Measurements from ENCODE around the gene STAG1. TPM values are rescaled to one million over a fixed set of nuclear protein-coding genes. Genes with fewer than 3 reads are reported as not detected.
"Not testable (repeated sequence)": the region's sequence is repeated elsewhere in the genome, so short reads cannot be mapped to it uniquely, and the experiment has no call there.

STAG1 gene
- polyA plus RNA-seq (ENCODE audit: insufficient read length in 4 of 4), result 10 to 100 TPM; 46.1 to 53.4 (median 50.0) TPM

DNA sequence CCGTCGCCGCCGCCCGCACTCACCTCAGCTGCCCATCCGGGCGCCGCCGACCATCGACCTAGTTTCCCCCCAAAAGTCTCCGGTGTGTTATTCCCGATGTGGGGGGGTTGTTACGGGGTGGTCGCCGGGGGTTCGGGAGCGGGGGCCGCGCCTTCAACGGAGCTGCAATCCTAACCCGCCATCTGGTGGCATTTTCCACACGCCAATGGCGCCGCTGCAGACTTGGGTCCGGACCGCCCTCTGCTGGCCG is at the start of gene STAG1:
TSS of gene STAG1 (minus strand) at position 207 of the 250 bp plus-strand sequence. CDS start 121,480 bp downstream, outside the sequence.
- no peak for DNase-seq (ENCODE audit: low read depth in 4 of 4, low spot score in 2 of 4)

DNA sequence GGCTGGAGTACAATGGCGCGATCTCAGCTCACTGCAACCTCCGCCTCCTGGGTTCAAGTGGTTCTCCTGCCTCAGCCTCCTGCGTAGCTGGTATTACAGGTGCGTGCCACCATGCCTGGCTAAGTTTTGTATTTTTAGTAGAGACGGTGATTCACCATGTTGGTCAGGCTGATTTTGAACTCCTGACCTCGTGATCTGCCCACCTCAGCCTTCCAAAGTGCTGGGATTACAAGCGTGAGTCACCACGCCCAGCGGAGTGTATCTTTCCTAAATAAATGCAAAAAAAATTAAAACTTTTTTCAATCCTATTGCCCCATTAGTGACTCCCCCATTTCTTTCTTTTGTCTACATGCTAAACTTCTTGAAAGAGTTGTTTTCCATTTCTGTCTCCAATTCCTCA is 49.0 kb upstream of the STAG1 start:
- DNase-seq (ENCODE audit: low read depth in 4 of 4, low spot score in 2 of 4), result not testable (repeated sequence)

DNA sequence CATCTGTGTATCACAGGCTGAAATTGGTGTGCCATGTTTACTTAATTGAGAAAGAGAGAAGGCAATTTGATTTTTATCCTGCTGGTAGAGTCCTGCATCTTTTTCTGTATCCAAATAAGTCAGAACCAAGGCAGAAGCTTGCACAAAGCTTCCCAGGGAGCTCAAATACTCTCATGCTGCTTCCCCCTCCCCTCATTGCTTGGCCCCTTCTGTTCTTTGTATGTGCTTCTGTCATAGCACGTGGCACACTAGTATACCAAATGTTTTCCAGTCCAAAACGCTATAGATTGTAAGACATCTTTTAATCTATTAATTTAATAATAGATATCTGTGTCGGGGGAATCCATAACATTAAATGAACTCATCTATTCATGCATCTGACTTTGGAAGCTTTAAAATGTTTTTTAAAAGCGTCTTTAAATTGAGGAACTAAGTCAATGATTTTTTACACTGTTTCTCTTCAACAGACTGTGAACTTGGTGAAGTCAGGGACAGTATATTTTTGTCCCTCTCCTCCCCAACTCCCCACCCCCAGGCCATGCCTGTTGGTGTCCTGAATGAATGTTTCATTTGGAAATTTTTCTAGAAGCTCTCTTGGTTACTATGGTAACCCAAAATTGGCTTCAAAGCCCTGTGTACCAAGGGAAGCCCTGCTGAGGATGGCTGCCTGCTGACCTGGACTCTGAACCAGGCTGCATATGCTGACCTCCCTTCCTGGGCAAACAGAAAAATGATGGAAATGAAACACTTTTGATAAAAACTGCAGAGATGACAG is 40.6 kb upstream of the STAG1 start:
- no peak for DNase-seq (ENCODE audit: low read depth in 4 of 4, low spot score in 2 of 4)

DNA sequence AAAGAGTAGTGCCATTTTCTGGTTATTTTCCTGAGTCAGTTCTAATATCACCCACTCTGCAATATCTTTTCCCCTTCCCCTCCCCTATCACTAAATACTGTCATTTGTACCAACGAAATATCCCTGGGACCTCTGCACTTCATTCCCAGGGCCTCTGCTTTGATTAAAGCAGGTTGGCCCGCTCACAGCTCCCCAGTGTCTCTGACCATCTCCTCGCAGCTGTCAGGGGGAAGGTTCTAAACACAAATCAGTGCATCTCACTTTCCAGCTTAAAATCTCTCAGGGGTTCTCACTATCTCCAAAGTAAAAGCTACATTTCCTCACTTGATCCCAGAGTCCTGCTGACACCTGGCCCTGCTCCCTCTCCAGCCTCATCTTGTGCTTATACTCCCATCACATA is 38.6 kb upstream of the STAG1 start:
- DNase-seq (ENCODE audit: low read depth in 4 of 4, low spot score in 2 of 4), result no peak

DNA sequence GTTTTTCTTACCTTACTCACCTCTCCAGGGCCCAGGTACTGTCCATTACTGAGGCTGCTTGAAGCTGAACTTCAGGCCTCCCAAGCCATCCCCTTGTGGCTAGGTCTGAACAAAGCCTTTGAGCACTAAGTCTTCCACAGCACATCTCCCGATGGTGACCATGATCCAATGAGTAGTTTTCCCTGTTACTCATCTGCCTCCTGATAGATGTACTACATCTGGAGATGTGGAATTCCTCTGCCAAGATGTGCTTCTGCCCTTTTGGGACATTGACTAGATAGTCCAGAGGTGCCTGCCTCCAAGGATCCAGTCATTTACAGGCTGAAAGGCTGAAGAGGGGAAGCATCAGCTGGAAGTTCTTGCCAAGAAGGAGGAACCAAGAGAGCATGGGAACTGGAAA is 37.8 kb upstream of the STAG1 start:
- no peak for DNase-seq (ENCODE audit: low read depth in 4 of 4, low spot score in 2 of 4)

DNA sequence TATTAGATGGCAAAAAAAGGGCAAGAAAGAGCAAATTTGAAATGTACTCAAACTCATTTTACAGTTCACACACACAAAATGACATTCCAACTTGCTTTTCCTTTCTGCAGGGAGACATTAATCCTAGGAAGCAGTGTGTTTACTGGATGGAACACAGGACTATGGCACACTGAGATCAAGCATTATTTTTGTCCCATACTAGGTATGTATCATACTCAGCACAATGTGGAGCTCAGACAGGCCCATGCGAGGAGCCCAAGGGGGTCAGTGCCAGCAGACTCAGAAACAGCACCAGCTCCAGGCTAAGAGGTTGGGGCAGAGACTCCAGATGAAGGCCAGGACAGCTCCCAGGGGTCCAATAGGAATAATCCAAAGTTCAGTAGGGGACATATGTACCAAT is 36.0 kb upstream of the STAG1 start:
- DNase-seq (ENCODE audit: low read depth in 4 of 4, low spot score in 2 of 4), result no peak

DNA sequence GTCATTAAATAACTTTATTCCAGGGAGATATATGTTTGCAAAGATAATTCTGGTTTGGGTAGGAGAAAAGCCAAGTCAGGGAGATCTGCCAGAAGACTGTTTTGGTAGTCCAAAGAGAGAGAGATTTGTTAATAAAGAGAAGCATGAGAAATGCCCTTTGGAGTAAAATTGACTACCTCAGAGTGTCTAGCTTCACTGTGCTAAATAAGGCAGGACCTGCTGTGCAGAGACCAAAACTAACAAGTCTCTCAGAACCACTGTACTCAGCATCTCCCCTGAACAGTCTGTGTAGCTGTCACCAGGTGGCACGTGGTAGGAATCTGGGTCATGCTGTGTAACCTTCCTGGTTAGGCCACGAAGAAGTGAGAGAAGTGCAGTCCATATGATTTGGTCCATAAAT is 35.2 kb upstream of the STAG1 start:
- no peak for DNase-seq (ENCODE audit: low read depth in 4 of 4, low spot score in 2 of 4)

DNA sequence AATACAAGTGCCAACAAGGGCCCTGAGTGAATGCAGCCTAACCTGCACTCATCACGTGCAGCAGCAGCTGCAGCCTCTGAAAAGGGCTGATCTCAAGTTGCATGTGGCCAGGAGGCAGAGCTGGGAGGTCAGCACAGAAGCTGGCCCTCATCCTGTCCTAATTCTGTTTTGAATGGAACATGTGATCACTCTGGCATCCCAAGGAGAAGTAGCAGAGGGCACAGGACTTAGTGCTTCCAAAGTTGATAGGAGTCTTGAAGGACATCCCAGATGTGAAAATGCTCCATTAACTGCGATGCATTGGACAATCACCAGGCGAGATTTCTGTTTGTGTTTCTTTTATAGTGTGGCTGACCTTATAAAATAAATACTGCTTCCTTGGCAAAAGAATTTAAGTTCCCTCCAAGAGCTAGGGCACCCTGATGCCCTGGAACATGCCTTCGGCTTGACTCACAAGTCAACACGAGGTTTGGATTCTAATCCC is 31.6 kb upstream of the STAG1 start:
- DNase-seq (ENCODE audit: low read depth in 4 of 4, low spot score in 2 of 4), result no peak

DNA sequence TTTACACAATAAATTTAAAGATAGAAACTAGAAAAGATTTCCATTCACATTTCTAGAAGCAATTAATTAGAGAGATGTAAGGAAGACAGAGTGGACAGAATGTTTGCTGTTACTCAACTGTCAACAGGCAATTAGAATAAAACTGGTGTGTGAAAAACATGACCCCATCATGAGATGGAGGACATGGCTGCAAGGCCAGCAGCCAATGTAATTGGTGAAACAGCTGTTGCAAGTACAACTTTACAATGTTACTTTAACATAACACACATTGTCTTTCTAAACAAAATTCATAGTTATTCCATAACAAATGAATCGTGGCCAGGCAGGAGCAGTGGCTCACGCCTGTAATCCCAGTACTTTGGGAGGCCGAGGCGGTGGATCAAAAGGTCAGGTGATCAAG is 28.6 kb upstream of the STAG1 start:
- no peak for DNase-seq (ENCODE audit: low read depth in 4 of 4, low spot score in 2 of 4)

DNA sequence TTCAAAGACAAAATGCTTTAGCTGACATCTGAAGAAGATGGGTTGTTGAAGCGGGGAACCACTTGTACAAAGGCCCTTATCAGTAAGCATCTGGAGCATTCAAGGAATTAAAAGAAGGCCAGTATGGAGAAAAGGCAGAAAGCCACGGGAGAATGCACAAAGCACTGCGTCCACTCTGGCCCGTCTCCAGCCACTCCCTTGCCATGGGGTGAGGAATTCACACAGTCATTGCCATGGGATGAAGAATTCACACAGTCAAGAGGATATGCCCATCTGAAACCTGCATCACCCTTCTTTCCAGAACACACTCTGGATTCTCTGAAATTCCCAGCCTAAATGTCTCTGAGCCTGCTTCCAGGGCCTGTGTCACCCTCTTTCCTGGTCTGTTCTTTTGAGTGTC is 26.7 kb upstream of the STAG1 start:
- DNase-seq (ENCODE audit: low read depth in 4 of 4, low spot score in 2 of 4), result no peak

DNA sequence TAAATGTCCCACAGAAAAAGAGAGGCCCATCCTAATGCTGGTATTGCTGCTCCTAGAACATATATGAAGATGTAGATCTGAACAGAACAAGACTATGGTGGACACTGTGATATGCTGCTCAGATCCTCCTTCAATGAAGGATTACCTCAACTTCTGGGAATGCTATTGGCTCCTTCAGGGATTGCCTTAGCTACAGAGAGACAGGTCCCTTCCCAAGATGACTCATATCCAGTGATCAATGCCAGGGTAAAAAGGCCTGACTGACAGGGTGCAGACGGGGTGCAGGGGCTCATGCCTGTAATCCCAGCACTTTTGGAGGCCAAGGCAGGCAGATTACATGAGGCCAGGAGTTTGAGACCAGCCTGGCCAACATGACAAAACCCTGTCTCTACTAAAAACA is 20.5 kb upstream of the STAG1 start:
- DNase-seq (ENCODE audit: low read depth in 4 of 4, low spot score in 2 of 4), result no peak

DNA sequence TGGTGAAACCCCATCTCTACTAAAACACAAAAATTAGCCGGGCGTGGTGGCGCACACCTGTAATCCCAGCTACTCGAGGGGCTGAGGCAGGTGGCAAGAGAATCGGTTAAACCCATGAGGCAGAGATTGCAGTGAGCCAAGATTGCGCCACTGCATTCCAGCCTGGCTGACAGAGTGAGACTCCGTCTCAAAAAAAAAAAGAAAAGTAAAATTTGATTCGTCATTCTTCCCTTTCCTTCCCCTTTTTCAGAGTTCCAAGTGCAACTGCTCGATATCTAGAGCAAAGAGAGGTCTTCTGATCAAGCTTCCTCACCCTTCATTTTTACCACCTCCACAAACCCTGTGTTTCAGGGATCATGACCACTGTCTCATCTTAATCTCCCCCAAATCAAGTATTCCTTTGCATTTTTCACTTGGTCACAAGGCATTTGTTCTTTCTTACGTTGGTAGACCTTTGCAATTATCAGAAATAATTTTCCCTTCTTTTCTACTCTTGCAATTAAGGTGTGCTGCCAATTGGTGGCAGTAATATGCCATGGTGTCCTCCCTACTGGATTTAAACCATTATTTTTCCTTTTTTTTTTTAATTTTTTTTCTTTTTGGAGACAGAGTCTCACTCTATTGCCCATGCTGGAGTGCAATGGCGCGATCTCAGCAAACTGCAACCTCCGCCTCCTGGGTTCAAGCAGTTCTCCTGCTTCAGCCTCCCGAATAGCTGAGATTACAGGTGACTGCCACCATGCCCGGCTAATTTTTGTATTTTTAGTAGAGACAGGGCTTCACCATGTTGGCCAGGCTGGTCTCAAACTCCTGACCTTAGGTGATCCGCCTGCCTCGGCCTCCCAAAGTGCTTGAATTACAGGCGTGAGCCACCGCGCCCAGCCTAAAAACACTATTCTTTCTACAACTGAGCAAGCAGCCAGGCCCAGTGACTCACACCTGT is 6.3 kb upstream of the STAG1 start:
- DNase-seq (ENCODE audit: low read depth in 4 of 4, low spot score in 2 of 4), result not testable (repeated sequence)

DNA sequence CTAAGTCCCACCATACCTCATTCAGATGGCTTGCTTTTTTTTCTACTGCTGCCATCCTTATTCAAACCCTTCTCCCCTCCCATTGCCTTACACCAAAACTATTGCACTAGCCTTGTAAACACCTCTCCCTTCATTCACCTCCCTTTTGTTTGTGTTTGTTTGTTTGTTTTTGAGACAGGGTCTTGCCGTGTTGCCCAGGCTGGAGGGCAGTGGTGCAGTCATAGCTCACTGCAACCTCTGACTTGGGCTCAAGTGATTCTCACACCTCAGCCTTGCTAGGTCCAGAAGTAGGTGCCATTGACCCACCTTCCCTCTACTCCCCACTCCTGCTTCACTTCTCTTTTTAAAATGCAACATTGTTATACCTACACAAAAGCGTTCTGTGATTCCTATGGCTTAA is 3.0 kb upstream of the STAG1 start:
- no peak for DNase-seq (ENCODE audit: low read depth in 4 of 4, low spot score in 2 of 4)

DNA sequence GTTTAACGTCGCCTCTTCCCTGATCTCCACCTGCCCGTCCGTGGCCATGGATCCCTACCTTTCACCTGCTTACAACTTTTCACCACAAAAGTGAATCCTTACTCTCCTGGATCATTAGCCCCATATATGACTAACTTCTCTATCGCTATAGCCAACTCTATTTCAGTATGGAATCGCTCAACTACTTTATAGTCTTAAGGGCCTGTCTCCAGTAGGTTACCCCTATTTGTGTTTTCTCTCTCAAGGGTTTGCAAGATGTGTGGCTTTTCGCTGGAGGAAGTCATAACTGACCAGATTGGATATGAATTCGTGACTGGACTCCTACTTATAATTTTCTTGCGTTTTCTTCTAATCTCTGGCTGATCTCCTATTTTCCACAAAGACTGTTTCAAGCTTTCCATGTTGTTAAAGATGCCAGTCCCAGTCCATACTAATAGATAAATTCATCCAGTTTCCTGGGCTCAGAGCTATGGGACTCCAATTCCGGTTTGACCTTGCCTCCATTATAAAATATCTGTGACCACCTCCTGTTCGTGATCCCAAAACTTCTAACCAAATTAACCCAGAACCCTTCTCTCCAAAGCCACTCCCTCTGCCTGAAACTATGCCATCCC is 1.3 kb upstream of the STAG1 start:
- peak in 1 of 4 donors; percentile 43 for DNase-seq (ENCODE audit: low read depth in 4 of 4, low spot score in 2 of 4)

DNA sequence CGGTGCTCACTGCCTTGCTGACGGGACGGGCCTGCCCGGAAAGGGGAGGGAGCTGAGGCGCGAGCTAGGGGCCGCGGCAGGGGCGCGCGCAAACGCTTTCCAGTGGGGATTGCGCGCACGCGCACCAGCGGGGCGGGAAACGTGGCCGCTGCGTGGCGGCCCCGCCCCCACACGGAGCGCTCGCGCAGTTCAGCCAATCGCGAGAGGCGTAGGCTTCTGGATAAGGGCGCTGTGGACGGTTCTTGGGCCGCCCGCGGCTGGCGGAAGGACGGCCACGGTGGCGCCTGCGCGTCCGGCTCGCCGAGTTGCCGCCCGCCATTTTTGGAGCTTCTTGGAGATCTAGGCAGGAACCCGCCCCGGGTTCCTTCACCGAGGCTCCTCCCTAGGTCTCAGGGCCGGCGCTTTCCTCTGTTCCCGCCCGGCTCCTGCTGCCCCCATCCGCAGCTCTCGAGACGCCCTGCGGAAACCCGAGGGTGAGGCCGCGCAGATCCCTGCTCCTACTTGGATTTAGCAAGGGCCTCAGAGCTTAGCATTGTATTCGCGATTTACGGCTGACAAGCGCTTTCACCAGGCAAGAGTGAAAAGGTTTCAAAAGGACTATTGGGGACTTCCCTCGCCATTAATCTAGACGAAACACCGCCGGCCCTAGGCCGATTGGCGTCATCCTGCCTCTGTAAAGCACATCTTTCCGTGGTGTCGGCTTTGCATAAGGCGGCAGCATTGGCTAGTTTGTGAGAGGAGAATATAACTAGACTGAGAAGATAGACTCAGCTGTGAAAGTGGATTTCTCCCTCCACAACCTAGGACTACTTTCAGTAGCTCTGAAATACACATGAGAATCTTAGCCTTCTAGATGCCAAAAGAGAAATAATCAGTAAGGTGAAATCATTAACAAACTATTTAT is 496 bp upstream of the STAG1 start:
- peak; percentile 95 to 99 (median 98) for DNase-seq (ENCODE audit: low read depth in 4 of 4, low spot score in 2 of 4)

DNA sequence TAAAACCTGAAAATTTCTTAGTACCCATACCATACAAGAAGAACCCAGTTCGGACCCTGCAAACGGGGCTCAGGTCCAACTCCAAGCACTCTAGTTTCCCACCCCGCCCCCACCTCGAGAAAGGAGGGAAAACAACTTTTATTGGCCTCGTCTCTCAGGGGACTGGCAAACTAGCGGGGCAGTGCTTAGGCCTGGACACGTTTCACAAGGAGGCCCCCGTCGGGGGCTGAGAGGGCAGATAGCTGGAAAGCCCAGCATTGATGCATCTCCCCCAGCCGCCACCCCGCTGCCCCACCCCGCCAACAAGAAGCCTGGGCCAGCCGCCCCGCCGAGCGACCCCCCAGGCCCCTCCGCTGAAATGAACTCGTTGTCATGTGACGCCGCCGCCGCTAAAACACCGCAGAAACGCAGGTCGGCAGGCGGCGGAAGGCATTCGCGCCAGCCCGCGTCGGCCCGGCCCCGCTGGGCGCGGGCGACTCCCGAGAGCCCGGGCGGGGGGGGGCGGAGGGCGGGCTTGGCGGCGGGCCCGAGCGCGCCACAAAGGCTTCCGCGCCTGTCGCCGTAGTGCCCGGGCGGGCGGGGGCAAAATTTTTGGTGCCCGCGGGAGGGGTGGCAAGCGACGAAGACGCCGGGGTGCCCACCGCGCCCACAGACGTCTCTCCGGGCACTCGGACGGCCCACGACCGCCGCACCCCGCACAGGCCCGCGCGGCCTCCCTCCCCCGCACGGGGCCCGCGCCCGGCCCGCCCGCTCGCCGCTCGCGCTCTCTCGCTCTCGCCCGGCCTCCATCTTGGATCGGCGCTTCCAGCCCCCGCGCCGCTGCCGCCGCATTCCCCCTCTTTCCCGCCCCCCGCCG is 634 bp downstream of the STAG1 start:
- DNase-seq (ENCODE audit: low read depth in 4 of 4, low spot score in 2 of 4), result peak in 3 of 4 donors; percentile 60 to 82 (median 72)

DNA sequence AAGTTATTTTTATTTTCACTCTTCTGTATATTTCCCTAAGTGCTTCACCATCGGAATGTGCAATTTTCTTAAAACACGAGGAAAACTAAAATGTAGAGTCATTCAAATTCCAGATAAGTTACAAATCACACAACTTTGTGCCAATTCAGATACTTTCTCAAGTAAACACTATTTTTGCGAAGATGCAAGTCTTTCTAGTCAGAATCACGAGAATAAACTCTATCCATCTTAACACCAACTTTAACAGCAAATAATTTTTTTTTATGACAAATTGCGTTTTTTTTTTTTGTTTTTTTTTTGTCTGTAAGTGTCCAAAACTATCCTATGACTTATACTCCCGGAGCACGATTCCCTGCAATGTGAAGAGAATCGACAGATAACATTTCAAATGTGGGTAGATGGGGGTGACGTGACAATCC is 1.3 kb downstream of the STAG1 start:
- peak in 1 of 4 donors; percentile 79 for DNase-seq (ENCODE audit: low read depth in 4 of 4, low spot score in 2 of 4)

DNA sequence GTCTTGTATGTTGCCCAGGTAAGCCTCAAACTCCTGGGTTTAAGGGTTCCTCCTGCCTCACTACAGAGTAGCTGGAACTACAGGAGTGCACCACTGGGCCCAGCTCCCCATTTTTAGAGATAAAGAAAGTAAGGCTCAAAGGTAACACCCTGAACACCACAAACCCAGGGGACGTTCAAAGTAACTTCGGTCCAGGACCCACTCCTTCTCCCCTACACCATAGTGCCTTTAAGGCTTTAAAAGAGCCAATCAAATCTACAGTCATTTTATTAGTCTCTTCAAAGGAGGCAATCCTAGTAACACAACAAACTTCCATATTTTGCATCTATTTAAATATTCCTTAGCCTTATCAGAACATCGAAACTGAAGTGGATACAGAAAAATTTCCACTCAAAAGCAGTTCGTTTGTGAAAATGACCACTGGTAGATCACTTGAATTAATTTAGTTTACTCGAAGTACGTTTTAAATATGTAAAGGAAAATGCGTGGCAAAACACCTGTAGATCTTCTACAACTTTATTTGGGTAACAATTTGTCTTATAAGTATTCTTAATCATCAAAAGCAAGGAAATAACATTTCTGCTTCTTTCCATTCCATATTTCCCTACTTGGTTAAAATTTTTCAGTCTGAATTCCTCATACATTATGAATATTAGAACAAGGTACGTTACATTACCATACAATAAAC is 1.8 kb downstream of the STAG1 start:
- DNase-seq (ENCODE audit: low read depth in 4 of 4, low spot score in 2 of 4), result peak in 2 of 4 donors; percentile 25 to 28

DNA sequence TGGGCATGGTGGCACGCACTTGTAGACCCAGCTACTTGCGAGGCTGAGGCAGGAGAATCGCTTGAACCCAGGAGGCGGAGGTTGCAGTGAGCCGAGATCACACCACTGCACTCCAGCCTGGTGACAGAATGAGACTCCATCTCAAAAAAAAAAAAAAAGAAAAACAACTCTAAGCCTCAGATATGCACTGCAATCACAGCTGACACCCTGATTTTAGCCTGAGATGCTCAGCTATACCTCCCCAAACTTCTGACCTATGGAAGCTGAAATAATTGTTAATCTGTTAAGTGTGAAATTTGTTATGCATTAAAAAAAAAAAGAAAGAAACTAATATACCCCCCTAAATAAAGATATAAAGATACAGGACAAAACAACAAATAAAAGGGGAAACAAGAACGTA is 2.6 kb downstream of the STAG1 start:
- not testable (repeated sequence) for DNase-seq (ENCODE audit: low read depth in 4 of 4, low spot score in 2 of 4)
